Right ventricle myocardium superior (tissue), 1 donor: ENCODE measurements around the gene PMEPA1. TPM values are rescaled to one million over a fixed set of nuclear protein-coding genes. Genes with fewer than 3 reads are reported as not detected.

ENCODE experiments used
- ATAC-seq: fragments of 200-7000 bp; cut with Tn5 transposase; one replicate; pipeline ENCODE4 v1.9.1; 2020; ENCODE audit warnings: mild to moderate bottlenecking; ENCODE audit not compliant: poor library complexity
- DNase-seq: peaks from one replicate; pipeline ENCODE4 v3.0.0-alpha.2; 2020
- intact Hi-C: fragments of 100-400 bp; cut with DNase I; formaldehyde crosslinking; loops from one replicate; pipeline ENCODE4 v1.11.2; 2022
- total RNA-seq: library from RNA; stranded (reverse); fragmentation: NEBNext Ultra II Directional; extraction: Animal tissue kit (Norgen Biotek cat#: 25700); gene quantifications from one replicate; pipeline ENCODE4 v1.2.1, GENCODE V29; 2021
- donor health status: DM: no; HTN: yes; CAD: no; lungs with severe emphysema.

Gene PMEPA1
- total RNA-seq, 1 donor from 2014 or later: 21.5 TPM

DNA sequence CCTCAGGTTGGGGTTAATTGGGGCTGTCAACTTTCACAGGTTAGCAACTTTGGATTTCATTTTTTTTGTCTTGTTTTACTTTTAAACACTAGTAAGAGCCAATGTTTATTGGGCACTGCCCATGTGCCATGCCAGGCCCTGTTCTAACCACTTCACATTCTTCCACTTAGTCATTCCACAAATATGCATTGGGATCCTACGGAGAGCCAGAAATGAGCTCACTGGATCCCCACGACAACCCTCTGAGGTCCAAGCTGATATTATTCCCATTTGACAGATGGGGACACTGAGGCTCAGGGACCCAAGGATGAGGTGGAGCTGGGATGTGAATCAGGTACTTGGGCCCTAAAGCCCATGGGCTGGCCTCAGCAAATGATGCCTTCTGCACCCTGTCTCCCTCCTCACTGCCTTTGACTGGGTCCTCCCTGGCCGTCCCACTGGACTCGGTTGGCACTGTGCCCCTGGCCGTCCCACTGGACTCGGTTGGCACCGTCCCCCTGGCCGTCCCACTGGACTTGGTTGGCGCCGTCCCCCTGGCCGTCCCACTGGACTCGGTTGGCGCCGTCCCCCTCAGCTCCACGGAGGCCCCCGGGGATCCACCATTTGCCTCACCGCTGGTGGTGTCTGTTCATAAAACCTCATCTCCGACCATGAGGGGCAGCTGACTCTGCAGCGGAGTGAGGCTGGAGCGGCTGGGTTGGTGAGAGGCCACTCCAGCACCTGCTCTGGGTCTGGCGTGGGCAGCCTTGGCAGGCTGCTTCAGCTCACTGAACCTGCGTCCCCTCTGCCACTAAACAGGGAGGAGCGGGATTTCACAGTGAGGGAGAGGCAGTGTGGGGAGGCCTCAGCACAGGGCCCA lies 4.8 kb upstream of the PMEPA1 start:
- intact Hi-C loops: no loop called here
- no peak for DNase-seq
- ATAC-seq: no peak

DNA sequence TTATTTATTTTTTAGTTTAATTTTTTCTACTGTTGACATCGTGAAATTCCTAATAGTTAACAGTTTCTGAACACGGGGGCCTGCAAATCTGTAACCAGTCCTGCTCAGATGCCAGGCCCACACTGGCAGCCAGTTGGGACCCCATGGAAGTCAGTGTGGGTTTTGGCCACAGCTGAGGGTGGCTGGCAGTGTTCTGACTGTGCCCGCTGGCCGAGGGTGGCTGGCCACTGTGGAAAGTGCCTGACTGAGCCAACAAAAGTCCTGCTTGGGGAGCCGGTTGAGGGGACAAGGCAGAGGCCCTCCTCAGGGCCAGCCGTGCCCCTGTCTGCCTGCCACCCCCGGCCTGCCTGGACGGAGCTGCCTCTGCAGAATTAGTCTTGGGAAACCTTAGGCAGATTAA lies 4.1 kb upstream of the PMEPA1 start:
- no peak for DNase-seq
- intact Hi-C loops: no loop called here

DNA sequence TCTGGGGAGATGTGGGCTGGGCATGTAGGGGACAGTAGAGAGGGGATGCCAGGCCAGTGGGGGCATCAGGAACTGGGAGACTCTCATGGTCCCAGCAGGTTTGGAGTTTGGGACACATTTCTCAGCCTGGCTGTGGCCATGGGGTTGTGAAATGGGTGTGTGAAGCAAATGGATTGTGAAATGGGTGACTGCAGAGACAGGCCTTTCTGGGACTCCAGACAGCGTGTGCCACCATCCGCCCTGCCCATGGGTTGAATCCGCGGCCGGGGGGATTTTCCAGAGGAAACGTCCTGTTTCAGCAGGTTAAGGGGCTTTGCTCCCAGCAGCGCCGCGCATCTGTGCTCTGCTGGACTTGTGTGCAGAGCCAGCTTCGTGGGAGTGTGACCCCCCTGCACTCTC lies 3.7 kb upstream of the PMEPA1 start:
- intact Hi-C loops: no loop called here
- DNase-seq (no peak), ATAC-seq (no peak)

More for the DNA sequence above, 4.1 kb upstream of the PMEPA1 start:
- no peak for ATAC-seq

DNA sequence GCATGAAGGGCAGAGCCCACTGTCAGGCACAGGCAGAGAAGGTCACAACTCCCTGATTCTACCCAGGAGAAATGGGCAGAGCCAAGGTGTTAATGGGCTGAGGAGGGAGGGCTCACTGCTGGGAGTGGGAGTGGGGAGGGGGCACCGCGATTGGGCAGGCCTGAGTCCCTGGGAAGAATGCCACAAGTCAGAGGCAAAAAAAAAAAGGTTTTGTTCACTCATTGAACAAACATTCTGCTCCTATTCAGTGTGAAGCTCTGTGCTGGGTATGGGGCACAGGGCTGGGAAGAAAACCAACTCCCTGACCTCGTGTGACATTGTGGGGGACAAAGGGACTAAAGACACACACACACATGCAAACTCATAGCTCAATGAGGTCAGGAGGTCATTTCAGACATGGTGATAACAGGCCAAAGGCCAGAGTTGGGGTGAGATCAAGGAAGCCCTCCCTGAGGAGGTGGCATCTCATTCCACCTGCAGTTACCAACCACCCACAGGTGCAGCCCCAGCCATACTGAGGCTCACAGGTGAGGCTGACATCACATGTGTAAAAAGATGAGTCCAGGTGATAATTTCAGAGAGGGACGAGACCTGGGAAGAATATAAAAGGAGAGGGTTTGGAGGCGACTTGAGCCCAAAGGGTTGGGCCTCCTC lies 3.2 kb upstream of the PMEPA1 start:
- intact Hi-C loops: no loop called here
- ATAC-seq: no peak
- DNase-seq: no peak

DNA sequence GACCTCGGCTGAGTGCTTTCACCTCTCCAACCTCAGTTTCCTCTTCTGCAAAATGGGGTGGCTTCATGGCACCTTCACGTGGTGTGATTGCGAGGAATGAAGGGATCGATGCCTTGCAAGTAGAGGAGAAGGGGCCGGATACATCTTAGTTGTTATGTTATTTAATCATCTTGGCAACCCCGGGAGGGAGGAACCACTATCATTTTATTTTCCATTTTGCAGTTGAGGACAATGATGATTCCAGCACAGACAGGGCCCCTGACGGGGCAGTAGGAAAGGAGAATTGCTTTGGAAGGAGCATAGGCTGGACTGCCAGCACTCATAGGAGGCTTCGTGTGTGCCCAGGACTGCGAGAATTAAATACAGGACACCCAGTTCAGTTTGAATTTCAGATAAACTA lies 2.5 kb upstream of the PMEPA1 start:
- DNase-seq: no peak
- intact Hi-C loops: no loop called here
- no peak for ATAC-seq

DNA sequence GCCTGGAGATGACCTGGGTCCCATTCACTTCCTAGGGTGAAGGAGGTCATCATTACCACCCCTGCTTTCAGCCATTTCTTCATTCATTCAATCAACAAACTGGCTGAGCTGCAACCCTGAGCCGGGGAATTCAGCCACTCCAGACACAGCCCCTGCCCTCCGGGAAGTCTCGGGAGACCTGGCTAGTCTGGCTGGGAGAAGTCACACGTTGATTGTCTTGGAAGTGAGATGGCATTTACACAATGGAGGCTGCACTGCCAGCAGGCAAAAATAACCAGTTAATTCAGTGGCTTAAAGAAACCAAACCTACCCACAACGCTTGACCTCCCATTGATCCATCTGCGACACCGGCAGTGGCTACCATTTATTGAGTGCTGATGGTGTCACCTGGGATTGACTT lies 2.0 kb upstream of the PMEPA1 start:
- DNase-seq: no peak
- intact Hi-C loops: no loop called here
- ATAC-seq: no peak

DNA sequence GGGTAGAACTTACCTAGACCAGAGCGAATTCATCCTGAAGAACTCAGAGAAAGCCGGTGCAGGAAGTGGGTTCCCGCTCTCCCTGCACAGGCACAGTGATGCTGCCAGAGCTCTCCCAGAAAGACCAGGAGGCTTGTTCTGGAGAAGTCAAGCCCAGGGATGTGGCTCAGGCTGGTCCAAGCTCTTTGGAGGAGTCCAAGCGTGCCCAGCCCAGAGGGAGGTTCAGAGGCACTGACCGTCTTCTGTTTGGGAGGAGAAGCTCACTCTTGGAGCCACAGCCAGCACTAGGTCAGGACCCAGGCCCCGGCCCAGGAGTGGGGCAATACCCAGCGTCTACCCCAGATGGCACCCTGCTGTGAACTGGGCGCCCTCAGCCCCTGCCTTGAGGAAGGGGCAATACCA lies 1.5 kb upstream of the PMEPA1 start:
- intact Hi-C loops: no loop called here

DNA sequence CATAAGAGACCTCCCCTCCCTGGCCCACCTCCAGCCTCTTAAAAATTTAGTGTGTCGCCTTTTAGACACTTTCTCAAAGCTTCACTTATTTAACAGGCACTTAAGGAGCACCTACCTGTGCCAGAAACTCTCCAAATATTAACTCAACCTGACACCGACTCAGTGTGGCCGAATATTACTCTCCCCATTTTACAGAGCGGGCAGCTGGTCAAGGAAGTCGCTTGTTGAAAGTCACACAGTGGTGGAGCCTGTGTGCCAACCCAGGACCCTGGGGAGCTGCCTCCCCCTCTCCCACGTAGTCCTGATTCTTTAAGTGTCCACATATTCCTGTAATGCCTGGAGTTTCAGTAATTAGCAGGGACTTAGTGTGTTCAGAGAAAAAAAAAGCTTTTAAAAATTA lies 1.0 kb upstream of the PMEPA1 start:
- ATAC-seq: no peak
- no peak for DNase-seq
- intact Hi-C loops: no loop called here

More for the DNA sequence above, 1.5 kb upstream of the PMEPA1 start:
- ATAC-seq (no peak), DNase-seq (no peak)

DNA sequence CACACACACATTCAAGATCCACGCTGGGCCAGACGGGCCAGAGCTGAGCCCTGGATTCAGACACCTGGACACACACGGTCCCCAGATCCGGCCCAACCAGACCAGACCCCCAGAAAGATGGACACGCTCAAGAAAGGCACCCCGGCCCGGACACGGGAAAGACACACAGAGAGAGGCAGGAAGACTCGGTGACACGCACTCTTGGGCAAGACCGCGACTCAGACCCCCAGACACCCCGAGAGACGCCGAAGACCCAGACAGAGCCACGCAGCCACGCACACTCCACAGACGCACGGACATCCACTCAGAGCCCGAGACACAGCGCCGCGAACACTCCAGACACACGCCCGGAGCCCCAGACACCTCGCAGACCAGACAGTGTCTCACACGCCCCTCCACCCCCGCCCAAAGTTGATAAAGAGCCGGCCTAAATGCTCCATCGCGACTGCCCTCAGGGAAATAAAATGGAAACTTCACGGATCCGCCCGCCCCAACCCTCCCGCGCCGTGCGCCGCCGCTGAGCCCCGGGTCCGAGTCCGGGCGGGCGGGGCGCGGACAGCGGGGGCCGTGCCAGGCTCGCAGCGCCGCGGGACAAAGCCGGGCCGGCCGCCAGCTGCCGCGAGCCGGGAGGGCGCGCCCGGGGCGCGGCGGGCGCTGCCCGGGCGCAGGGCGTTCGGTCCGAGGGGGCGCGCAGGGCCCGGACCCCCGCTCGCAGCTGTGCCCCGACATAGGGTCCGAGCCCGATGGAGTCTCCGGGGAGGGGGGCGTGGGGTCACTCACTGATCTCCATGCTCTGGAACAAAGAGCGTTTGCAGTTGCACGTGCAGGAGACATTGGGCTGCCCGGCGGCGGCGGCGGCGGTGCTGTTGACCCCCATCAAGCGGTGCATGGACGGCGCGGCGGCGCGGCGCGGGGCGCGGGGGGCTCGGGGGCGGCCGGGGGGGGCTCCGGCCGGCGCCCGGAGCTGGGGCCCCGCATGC lies 831 bp downstream of the PMEPA1 start:
- intact Hi-C loops: no loop called here
- DNase-seq: peak; percentile 65
- ATAC-seq: peak; percentile 1

DNA sequence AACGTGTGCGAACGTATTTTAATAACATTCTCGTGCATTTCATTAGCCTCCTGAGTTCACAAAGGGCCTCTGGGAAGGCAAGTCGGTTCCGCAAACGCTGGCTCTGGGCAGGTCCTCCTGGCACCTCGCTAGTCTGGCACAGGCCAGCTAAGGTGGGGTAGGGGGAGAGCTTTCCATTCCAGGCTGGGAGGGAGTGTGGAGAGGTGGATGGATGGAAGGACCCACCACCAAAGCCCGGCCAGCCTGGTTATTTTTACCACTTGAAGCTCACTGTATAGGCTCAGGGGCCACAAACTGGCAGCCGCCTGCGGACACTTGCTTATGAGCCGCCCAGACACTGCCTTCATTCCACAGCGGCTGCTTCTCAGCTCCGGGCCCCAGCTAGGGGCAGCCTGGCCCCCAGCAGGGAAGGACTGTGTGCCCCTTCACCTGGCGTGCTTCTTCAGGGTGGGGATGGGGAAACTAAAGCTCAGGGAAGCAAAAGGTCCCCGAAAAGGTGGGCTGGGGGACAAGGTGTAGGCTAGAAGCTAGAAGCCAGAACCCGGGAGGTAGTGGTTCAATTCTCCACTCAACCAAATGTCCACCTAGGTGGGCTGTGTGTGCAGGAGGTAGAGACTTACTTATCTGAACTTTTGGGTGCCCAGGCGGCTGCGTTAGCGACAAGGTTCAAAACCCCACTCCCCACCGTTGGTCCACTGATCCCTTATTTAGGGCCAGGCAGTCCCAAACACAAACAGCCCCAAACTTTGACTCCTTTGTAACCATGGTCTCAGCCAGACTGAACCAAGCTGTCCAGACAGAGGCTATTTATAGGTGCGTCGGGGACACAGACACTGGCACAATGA lies 1.7 kb downstream of the PMEPA1 start:
- intact Hi-C loops: no loop called here
- ATAC-seq (peak; percentile 46), DNase-seq (no peak)

DNA sequence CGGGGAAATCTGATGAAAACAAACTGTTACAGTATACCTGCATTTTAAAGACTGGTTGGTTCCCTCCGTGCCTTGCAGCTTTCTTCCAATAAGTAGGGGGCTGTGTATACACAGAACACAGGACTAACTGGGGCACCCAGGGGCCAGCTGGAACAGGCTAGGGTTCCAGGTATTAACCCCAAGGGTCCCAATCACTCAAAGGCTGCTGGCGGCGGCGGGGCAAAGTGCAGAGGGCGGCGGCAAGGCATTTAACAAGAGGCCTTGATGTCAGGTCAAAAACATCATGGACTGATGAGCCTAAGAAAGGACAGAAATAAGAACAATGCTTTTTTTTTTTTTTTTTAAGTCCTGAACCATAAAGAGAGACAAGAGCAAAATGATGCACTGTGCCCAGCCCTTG lies 2.5 kb downstream of the PMEPA1 start:
- no peak for ATAC-seq
- DNase-seq: no peak
- intact Hi-C loops: no loop called here

DNA sequence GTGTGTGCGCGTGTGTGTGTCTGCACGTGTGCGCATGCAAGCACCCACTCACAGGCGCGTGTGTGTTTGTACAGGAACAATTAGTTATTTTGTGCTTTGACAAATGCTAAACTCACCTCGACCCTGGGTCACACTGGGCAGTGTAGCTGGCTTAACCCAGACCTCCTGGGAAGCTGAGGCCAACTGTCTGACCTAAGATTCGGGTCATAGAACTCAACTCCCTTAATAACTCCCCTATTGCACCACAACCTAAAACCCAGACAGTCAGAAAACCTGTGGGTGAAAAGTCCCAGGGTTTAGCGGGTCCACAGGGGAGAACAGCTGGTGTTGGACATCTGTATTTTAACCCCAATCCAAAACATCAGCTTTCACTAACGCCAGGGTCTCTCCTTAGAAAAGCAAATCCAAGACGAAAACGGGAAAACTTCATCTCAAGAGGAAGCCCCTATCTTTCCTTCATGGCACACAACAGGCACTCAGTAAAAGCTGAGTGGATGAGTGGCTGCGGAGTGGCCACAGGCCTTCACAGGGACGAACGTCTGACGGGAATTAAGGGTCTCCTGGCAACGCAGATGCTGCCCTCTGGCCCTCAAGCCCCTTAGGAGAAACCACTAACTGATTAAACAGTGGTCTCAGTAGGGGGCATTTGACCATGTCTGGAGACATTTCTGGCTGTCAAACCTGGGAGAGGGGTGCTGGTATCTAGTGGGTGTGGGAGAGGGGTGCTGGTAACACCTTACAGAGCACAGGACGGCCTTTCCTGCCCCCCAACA lies 4.5 kb downstream of the PMEPA1 start:
- DNase-seq (no peak), ATAC-seq (no peak)
- intact Hi-C loops: no loop called here

DNA sequence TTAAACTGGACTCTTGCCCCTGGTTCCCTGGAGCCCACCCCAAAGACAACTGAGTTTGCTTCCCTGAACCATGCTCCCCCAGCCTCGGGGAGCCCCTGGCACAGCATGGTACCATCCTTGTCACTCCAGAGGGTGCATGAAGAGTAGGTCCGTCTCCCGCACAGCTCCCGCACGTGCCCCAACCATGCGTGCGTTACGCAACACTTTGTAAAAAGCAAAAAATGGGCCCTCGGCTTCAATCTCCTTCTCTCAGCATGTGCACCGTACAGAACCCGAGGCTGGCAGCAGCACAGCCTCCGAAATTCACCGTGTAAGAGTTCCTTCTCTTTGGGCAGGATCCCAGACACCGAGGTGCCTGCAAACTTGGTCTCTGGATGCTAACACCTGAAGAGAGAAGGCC lies 5.6 kb downstream of the PMEPA1 start:
- intact Hi-C loops: no loop called here
- ATAC-seq: no peak

DNA sequence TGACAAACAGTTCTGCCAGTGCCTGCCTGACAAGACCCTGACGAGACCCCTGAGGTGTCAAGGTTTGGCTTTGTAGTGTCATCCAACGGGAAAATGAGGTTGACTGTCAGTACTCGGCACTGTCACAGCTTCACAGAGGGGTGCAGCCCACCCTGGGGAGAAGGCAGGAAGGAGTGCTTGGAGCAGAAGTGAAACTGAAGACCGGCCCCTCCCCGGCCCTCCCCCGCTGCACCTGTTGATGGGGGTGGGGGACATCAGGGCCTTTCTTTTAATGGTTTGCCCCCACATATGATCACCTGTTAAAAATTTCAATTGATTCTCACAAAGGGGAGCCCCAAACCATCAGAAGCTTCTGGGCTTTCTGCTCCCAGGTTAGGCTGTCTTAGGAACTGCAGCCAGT lies 6.8 kb downstream of the PMEPA1 start:
- no peak for DNase-seq
- no peak for ATAC-seq
- intact Hi-C loops: no loop called here

More for the DNA sequence above, 5.6 kb downstream of the PMEPA1 start:
- no peak for DNase-seq

DNA sequence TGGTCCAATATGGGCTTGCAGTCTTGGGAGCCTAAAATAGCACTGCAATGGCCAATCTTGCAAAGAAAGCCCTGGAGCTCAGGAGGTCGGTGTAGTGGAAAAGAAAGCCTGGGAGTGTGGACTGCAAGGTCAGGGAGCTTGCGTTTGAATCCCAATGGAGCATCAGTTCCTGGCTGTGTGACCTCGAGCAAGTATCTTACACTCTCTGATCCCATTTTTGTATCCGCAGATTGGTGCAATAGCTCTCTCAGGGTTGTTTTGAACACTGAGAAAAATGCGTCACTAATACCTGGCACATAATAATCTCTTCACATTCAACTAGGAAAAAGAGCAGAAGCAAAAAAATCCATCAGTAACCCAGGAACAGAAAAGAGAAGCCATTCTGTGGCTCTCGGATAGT lies 7.3 kb downstream of the PMEPA1 start:
- intact Hi-C loops: no loop called here
- no peak for ATAC-seq
- DNase-seq: no peak

DNA sequence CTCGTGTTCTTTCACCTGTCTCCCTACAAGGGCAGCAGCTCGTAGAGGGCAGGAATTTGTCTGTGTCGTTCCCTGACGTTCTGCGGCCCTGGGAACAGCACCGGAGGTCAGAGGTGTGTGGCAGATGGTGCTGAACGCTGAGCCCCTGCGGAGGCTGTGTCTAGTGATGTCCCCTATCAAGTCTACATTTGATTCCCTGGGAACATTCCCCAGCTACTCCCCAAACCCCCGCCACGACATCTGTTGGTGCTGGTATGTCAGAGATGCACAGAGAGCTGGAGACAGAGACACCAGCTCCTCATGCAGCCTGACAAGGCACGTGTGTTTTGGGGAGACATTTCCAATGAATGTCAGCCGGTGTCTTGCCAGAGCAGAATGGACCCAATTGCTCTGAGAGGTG lies 7.7 kb downstream of the PMEPA1 start:
- ATAC-seq (no peak), DNase-seq (no peak)
- intact Hi-C loops: no loop called here

DNA sequence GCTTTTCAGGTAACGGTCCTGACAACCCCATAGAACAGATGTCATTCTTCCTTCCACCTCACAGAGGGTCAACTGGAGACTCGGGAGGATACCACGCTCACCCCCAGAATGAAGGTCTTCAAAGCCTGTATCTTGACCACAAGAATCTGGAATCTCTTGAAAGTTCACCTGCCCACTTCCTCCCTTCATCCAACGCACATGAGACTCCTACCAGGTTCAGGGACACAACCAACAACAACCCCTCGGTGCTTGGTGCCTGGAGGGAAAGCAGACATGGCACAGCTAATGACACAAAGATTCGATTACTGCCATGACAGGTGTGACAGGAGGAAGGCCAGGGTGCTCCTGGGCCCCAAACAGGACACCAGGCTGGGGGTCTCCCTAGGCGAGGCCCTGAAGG lies 8.2 kb downstream of the PMEPA1 start:
- ATAC-seq: no peak
- intact Hi-C loops: no loop called here
- DNase-seq: no peak

DNA sequence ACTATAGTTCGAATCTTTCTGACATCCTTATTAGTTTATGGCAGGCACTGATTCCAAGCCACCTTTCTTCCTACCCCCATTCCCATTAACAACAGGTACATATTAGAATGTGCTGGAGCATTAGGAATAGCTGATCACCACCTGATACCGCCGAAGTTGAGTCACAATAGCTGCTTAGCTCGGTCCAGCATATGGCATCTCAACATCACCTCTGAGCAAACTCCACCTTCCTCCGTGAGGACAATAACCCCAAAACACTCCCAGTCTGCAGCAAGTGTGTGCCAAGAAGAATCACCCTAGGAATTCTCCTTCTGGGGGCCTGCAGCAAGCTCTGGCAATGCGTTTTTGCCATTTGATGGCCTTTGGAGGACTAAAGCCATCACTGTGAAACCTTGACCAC lies 8.7 kb downstream of the PMEPA1 start:
- ATAC-seq (no peak), DNase-seq (no peak)
- intact Hi-C loops: no loop called here
